GM12891 (cell line): Measurements from ENCODE around the gene PNPLA7.
"Not testable (repeated sequence)": the region's sequence is repeated elsewhere in the genome, so short reads cannot be mapped to it uniquely, and the experiment has no call there.

Experiments
- DNase-seq: peaks from one replicate; pipeline ENCODE4 v3.0.0; 2011; ENCODE audit warnings: low spot score; ENCODE audit not compliant: insufficient read length
- FAIRE-seq: peaks from 2 replicates; lab custom pipeline; 2011; peaks lifted over from hg19 to GRCh38; lab: Jason Lieb, UNC
- PAX5 ChIP-seq: IDR thresholded peaks from 2 replicates; pipeline ENCODE4 v1.6.1; 2011; ENCODE audit warnings: low read length, moderate library complexity, mild to moderate bottlenecking; ENCODE audit not compliant: insufficient read depth, severe bottlenecking
- POLR2A ChIP-seq: IDR thresholded peaks from 2 replicates; pipeline ENCODE4 v1.6.1; 2011; ENCODE audit warnings: low read depth, low read length, control low read depth
- POLR2AphosphoS5 ChIP-seq: IDR thresholded peaks from 2 replicates; pipeline ENCODE4 v1.6.1; 2011; ENCODE audit warnings: low read depth, low read length, control low read depth
- POU2F2 ChIP-seq: IDR thresholded peaks from 2 replicates; pipeline ENCODE4 v1.6.1; 2011; ENCODE audit warnings: low read depth, mild to moderate bottlenecking, control low read depth, low read length, moderate library complexity
- SPI1 ChIP-seq: IDR thresholded peaks from 2 replicates; pipeline ENCODE4 v1.6.1; 2011; ENCODE audit warnings: low read depth, low read length, control low read depth
- TAF1 ChIP-seq: IDR thresholded peaks from 2 replicates; pipeline ENCODE4 v1.6.1; 2011; ENCODE audit warnings: low read depth, low read length, control low read depth

The PNPLA7 gene

GRCh38 chr9:137531099-137531765 is 19.0 kb downstream of the PNPLA7 start:
- no peak for FAIRE-seq
- TF ChIP-seq POLR2A: no peak
- no peak for TF ChIP-seq POLR2AphosphoS5
- TF ChIP-seq POU2F2: no peak
- TF ChIP-seq TAF1: no peak
- TF ChIP-seq PAX5: no peak
- TF ChIP-seq SPI1: no peak
- DNase-seq: no peak

DNA sequence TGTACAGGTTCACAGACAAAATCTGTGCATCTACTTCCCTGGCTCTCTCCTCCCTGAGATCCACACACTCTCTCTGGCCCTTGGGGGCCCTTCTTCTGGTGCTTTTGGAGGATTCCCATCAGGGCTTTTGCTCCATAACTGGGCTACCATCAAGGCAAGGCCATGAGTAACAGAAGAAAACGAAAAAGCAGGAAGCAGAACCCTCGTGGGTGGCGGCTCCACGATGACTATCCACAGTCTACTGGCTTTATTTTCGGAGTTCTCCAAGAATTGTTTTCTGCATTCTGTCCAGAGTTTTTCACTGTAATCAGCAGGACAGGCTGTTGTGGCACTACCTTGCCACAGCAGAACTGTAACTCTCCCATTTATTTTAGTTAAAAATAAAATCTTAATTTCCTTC is 19.9 kb downstream of the PNPLA7 start:
- TF ChIP-seq POU2F2: no peak
- TF ChIP-seq TAF1: no peak
- TF ChIP-seq PAX5: no peak
- no peak for TF ChIP-seq POLR2AphosphoS5
- TF ChIP-seq POLR2A: no peak
- FAIRE-seq: no peak
- DNase-seq: no peak

- TF ChIP-seq POU2F2: no peak
- no peak for TF ChIP-seq SPI1
- no peak for TF ChIP-seq POLR2AphosphoS5
- no peak for TF ChIP-seq PAX5
- TF ChIP-seq POLR2A: no peak
- TF ChIP-seq TAF1: no peak
- no peak for DNase-seq
- no peak for FAIRE-seq
Measured at GRCh38 chr9:137524981-137525317, 25.3 kb downstream of the PNPLA7 start.

GRCh38 chr9:137524161-137524980 is 25.8 kb downstream of the PNPLA7 start:
- DNase-seq (no peak), FAIRE-seq (no peak)
- TF ChIP-seq TAF1 (no peak), POLR2A (no peak), POU2F2 (no peak), POLR2AphosphoS5 (no peak), SPI1 (no peak), PAX5 (no peak)

DNA sequence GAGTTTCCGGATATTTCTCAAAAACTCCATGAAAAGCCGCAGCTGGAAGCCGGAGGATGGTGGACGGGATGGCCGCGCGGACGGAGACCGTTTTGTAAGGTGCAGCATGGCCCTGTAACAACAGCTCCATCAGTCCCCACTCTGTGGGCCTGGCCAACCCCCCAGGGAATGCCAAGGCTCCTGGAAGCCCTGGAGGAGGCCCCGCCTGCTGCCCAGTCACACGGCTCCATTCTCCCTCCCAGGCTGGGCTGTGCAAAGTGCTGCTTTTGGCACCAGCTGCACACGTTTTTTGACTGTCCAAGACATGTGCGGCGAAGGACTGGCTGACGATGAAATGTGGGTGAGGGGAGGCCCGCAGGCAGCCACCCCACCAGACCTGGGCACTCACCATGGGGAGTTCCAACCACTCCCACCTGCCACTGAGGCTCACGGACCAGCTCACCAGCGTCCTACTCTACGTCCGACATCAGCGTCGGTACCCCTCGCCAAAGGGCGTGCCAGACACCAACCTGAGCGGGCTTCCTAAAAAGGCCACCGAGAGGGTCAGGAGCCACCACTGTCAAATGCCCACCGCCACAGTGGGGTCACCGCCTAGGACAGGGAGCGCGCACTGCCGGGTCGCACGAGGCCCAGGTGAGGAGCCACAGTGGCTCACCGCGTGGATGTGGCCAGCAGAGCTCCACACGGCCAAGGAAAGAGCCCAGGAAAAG is 27.3 kb downstream of the PNPLA7 start:
- DNase-seq (no peak), FAIRE-seq (no peak)
- TF ChIP-seq POLR2A (no peak), POU2F2 (no peak), TAF1 (no peak), POLR2AphosphoS5 (no peak), SPI1 (no peak), PAX5 (no peak)

DNA sequence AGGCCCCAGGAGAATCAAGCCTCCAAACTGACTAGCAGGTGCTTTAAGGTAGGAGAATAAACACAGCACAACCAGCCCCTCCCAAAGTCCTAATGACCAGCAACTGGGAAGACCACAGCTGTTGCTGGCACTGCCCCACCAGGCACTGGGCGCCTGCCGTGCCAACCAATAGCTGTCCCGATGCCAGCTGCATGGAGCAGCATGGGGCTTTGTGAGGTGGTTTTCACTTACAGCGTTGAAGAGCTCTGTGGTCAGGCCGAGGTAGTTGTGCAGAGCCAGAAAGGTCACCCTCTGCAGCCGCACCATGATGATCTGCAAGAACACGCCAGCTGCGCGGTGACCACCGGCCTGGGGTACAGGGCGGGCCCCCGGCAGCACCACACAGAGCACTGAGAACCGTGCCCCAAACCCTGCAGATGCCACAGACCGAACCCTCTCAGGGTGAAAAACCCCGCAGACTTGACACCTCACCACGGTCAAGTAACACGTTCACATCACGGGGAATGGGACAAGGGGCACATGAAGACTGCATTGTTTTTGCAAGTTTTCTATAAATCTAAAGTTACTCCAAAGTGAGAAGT is 28.7 kb downstream of the PNPLA7 start:
- DNase-seq: no peak
- TF ChIP-seq POLR2A (no peak), PAX5 (no peak), POU2F2 (no peak), TAF1 (no peak), SPI1 (no peak)
- FAIRE-seq: no peak

DNA sequence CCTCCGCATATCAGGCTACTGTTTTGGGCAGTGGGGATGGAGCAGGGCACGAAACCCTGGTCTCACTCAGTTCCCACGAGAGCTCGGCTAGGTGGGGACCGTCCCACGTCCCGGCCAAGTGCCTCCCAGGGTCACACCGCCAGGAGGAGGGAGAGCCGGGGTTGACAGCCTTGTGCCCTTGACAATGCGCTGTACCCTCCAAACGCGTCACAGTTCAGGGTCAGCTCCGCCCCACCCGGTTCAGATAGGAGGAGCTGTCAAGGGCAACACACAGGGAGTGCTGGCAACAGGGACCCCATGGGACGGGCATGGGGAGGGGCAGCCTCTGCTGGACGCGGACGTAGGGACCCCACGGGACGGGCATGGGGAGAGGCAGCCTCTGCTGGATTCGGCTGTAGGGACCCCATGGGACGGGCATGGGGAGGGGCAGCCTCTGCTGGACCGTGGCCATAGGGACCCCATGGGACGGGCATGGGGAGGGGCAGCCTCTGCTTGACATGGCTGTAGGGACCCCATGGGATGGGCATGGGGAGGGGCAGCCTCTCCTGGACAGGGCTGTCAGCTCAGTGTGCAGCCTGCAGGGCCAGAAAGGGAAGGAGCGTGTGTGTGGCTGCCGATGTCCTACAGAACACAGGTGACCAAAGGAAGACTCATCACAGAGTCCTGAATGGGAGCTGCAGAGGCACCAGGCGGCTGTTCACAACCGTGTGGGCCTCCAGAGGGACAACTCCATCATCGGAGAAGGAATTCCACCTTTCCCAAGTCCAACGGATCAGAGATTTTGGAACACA is 29.4 kb downstream of the PNPLA7 start:
- DNase-seq (no peak), FAIRE-seq (no peak)
- no peak for TF ChIP-seq SPI1
- TF ChIP-seq PAX5: no peak
- no peak for TF ChIP-seq POLR2AphosphoS5
- no peak for TF ChIP-seq POLR2A
- TF ChIP-seq POU2F2: no peak
- no peak for TF ChIP-seq TAF1

GRCh38 chr9:137519553-137519952 is 30.6 kb downstream of the PNPLA7 start:
- TF ChIP-seq SPI1 (no peak), POLR2AphosphoS5 (no peak), POLR2A (no peak), PAX5 (no peak), TAF1 (no peak), POU2F2 (no peak)
- no peak for DNase-seq
- no peak for FAIRE-seq

DNA sequence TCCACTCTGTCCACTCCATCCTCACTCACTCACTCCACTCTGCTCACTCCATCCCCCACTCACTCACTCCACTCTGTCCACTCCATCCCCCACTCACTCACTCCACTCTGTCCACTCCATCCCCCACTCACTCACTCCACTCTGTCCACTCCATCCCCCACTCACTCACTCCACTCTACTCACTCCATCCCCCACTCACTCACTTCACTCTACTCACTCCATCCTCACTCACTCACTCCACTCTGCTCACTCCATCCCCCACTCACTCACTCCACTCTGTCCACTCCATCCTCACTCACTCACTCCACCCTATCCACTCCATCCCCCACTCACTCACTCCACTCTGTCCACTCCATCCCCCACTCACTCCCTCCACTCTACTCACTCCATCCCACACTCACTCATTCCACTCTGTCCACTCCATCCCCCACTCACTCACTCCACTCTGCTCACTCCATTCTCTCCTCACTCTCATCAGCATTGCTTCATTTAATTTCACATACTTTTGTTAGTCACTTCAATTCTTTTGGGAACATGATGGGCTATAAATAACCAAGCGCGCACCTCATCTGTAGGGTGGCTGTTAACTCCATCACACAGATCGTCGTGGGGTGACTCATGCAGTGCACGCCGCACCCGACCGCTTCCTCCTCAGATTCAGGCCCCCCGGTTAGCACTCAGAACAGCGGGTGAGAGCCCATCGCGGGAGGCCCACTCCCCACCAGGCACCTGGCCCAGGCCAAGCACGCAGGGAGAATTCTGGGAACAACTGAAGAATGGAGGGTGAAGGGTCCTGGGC is 31.3 kb downstream of the PNPLA7 start:
- not testable (repeated sequence) for DNase-seq, FAIRE-seq
